ENCODE data around the gene FLACC1.
"Not testable (repeated sequence)": the region's sequence is repeated elsewhere in the genome, so short reads cannot be mapped to it uniquely, and the experiment has no call there.

The FLACC1 gene

GRCh38 chr2:201348758-201349157, 8.4 kb downstream of the FLACC1 start:
- no peak for DNase-seq

GRCh38 chr2:201347138-201347537, 10.0 kb downstream of the FLACC1 start:
- no peak for DNase-seq

GRCh38 chr2:201345625-201346213, 11.4 kb downstream of the FLACC1 start:
- DNase-seq = no peak

GRCh38 chr2:201344663-201345366, 12.3 kb downstream of the FLACC1 start:
- DNase-seq = peak in 1 of 2 experiments; percentile 5

GRCh38 chr2:201343559-201343958, 13.6 kb downstream of the FLACC1 start:
- DNase-seq = no peak

- no peak for DNase-seq
Measured at GRCh38 chr2:201342923-201343322, 14.2 kb downstream of the FLACC1 start.

GRCh38 chr2:201329409-201329808, 27.7 kb downstream of the FLACC1 start:
- DNase-seq = no peak

GRCh38 chr2:201327678-201328077, 29.5 kb downstream of the FLACC1 start:
- DNase-seq = no peak

GRCh38 chr2:201322772-201323171, 34.4 kb downstream of the FLACC1 start:
- no peak for DNase-seq

GRCh38 chr2:201320701-201321100, 36.4 kb downstream of the FLACC1 start:
- no peak for DNase-seq

- no peak for DNase-seq
Measured at GRCh38 chr2:201320257-201320656, 36.9 kb downstream of the FLACC1 start.

GRCh38 chr2:201319511-201319910, 37.6 kb downstream of the FLACC1 start:
- no peak for DNase-seq

GRCh38 chr2:201313362-201313761, 43.8 kb downstream of the FLACC1 start:
- DNase-seq = no peak

GRCh38 chr2:201308914-201309313, 48.2 kb downstream of the FLACC1 start:
- no peak for DNase-seq

- DNase-seq = no peak
Measured at GRCh38 chr2:201307876-201308275, 49.3 kb downstream of the FLACC1 start.

GRCh38 chr2:201299929-201300328, 57.2 kb downstream of the FLACC1 start:
- not testable (repeated sequence) for DNase-seq

GRCh38 chr2:201298462-201299052, 58.6 kb downstream of the FLACC1 start:
- DNase-seq = no peak

- not testable (repeated sequence) for DNase-seq
Measured at GRCh38 chr2:201290457-201291148, 66.5 kb downstream of the FLACC1 start.

- DNase-seq = no peak
Measured at GRCh38 chr2:201285499-201285898, 71.6 kb downstream of the FLACC1 start.

- no peak for DNase-seq
Measured at GRCh38 chr2:201280191-201281040, 76.7 kb downstream of the FLACC1 start.

GRCh38 chr2:201279079-201279478, 78.1 kb downstream of the FLACC1 start:
- DNase-seq = no peak

- no peak for DNase-seq
Measured at GRCh38 chr2:201276511-201276910, 80.6 kb downstream of the FLACC1 start.

- no peak for DNase-seq
Measured at GRCh38 chr2:201275990-201276389, 81.2 kb downstream of the FLACC1 start.
